ENCODE measurements around the gene ADAM22.

Gene ADAM22

GRCh38 chr7:88089561-88089960 is 155.5 kb downstream of the ADAM22 start:
- H3K9me3 ChIP-seq (replicated peaks; ENCODE audit: insufficient read depth, low read length) = no peaks in the 10 kb centered on the region
- no peaks in the 10 kb centered on the region for H3K27me3 ChIP-seq (replicated peaks; ENCODE audit: insufficient read depth, low read length)
- TF ChIP-seq EZH2 (optimal IDR thresholded peaks at IDR 0.05; ENCODE audit: low read depth, low read length) (no peak), EZH2phosphoT487 (IDR thresholded peaks at IDR 0.05; ENCODE audit: low read length) (no peak), CTCF (IDR thresholded peaks at IDR 0.05; ENCODE audit: low read length) (no peak)
- H3K4me3 ChIP-seq (ENCODE audit: low read length) = no peak overlapping the region
- no peak for DNase-seq
- no peaks in the 10 kb centered on the region for H4K20me1 ChIP-seq (ENCODE audit: insufficient read depth, low read length)
- H3K9me2 ChIP-seq (replicated peaks; ENCODE audit: insufficient read depth, low read length) = no peaks in the 10 kb centered on the region
- H3K4me2 ChIP-seq (ENCODE audit: low read depth, low read length) = no peak overlapping the region
- H3F3A ChIP-seq (ENCODE audit: insufficient read depth, low read length) = no peaks in the 10 kb centered on the region
- H3K27ac ChIP-seq (ENCODE audit: low read length) = no peak overlapping the region
- H3K36me3 ChIP-seq (replicated peaks; ENCODE audit: insufficient read depth, low read length) = no peaks in the 10 kb centered on the region
- no peaks in the 10 kb centered on the region for H3K79me2 ChIP-seq (ENCODE audit: low read length)
- H3K9ac ChIP-seq (ENCODE audit: low read length) = no peak overlapping the region
- no peaks in the 10 kb centered on the region for H3K4me1 ChIP-seq (ENCODE audit: low read length)
- no peak overlapping the region for H2AFZ ChIP-seq (ENCODE audit: low read length)

GRCh38 chr7:88090240-88090639 is 156.2 kb downstream of the ADAM22 start:
- no peak overlapping the region for H3K9ac ChIP-seq (ENCODE audit: low read length)
- no peaks in the 10 kb centered on the region for H3K4me1 ChIP-seq (ENCODE audit: low read length)
- H2AFZ ChIP-seq (ENCODE audit: low read length) = no peak overlapping the region
- no peak overlapping the region for H3K27ac ChIP-seq (ENCODE audit: low read length)
- no peaks in the 10 kb centered on the region for H3K36me3 ChIP-seq (replicated peaks; ENCODE audit: insufficient read depth, low read length)
- no peak overlapping the region for H3K4me2 ChIP-seq (ENCODE audit: low read depth, low read length)
- no peaks in the 10 kb centered on the region for H3K9me2 ChIP-seq (replicated peaks; ENCODE audit: insufficient read depth, low read length)
- no peaks in the 10 kb centered on the region for H3K9me3 ChIP-seq (replicated peaks; ENCODE audit: insufficient read depth, low read length)
- no peak overlapping the region for H3K4me3 ChIP-seq (ENCODE audit: low read length)
- H3K27me3 ChIP-seq (replicated peaks; ENCODE audit: insufficient read depth, low read length) = no peaks in the 10 kb centered on the region
- DNase-seq = no peak
- no peaks in the 10 kb centered on the region for H4K20me1 ChIP-seq (ENCODE audit: insufficient read depth, low read length)
- no peak for TF ChIP-seq EZH2phosphoT487 (IDR thresholded peaks at IDR 0.05; ENCODE audit: low read length)
- TF ChIP-seq CTCF (IDR thresholded peaks at IDR 0.05; ENCODE audit: low read length) = no peak
- no peak for TF ChIP-seq EZH2 (optimal IDR thresholded peaks at IDR 0.05; ENCODE audit: low read depth, low read length)
- no peaks in the 10 kb centered on the region for H3K79me2 ChIP-seq (ENCODE audit: low read length)
- no peaks in the 10 kb centered on the region for H3F3A ChIP-seq (ENCODE audit: insufficient read depth, low read length)

GRCh38 chr7:88090671-88091070 is 156.6 kb downstream of the ADAM22 start:
- no peak for DNase-seq
- no peak overlapping the region for H3K4me3 ChIP-seq (ENCODE audit: low read length)
- TF ChIP-seq EZH2phosphoT487 (IDR thresholded peaks at IDR 0.05; ENCODE audit: low read length) (no peak), EZH2 (optimal IDR thresholded peaks at IDR 0.05; ENCODE audit: low read depth, low read length) (no peak), CTCF (IDR thresholded peaks at IDR 0.05; ENCODE audit: low read length) (no peak)
- no peaks in the 10 kb centered on the region for H3K27me3 ChIP-seq (replicated peaks; ENCODE audit: insufficient read depth, low read length)
- no peak overlapping the region for H3K4me2 ChIP-seq (ENCODE audit: low read depth, low read length)
- no peaks in the 10 kb centered on the region for H3K36me3 ChIP-seq (replicated peaks; ENCODE audit: insufficient read depth, low read length)
- no peak overlapping the region for H3K27ac ChIP-seq (ENCODE audit: low read length)
- H3K9me3 ChIP-seq (replicated peaks; ENCODE audit: insufficient read depth, low read length) = no peaks in the 10 kb centered on the region
- no peaks in the 10 kb centered on the region for H3K9me2 ChIP-seq (replicated peaks; ENCODE audit: insufficient read depth, low read length)
- no peak overlapping the region for H2AFZ ChIP-seq (ENCODE audit: low read length)
- no peaks in the 10 kb centered on the region for H3K4me1 ChIP-seq (ENCODE audit: low read length)
- H3K79me2 ChIP-seq (ENCODE audit: low read length) = no peaks in the 10 kb centered on the region
- H3K9ac ChIP-seq (ENCODE audit: low read length) = no peak overlapping the region
- H3F3A ChIP-seq (ENCODE audit: insufficient read depth, low read length) = no peaks in the 10 kb centered on the region
- H4K20me1 ChIP-seq (ENCODE audit: insufficient read depth, low read length) = no peaks in the 10 kb centered on the region
